ENCODE results near the gene FGF21.
"Not testable (repeated sequence)": the region's sequence is repeated elsewhere in the genome, so short reads cannot be mapped to it uniquely, and the experiment has no call there.

The FGF21 gene

GRCh38 chr19:48755084-48755641 is at the start of gene FGF21:
Gene FGF21 (plus strand): TSS chr19:48755524. CDS start chr19:48756237, 713 bp downstream.
- no peak for DNase-seq (ENCODE audit: low spot score)

GRCh38 chr19:48708471-48708870 is 46.9 kb upstream of the FGF21 start:
- DNase-seq (ENCODE audit: low spot score): no peak

GRCh38 chr19:48711106-48711662 is 44.1 kb upstream of the FGF21 start:
- no peak for DNase-seq (ENCODE audit: low spot score)

GRCh38 chr19:48713041-48713863 is 42.1 kb upstream of the FGF21 start:
- DNase-seq (ENCODE audit: low spot score): no peak

DNA sequence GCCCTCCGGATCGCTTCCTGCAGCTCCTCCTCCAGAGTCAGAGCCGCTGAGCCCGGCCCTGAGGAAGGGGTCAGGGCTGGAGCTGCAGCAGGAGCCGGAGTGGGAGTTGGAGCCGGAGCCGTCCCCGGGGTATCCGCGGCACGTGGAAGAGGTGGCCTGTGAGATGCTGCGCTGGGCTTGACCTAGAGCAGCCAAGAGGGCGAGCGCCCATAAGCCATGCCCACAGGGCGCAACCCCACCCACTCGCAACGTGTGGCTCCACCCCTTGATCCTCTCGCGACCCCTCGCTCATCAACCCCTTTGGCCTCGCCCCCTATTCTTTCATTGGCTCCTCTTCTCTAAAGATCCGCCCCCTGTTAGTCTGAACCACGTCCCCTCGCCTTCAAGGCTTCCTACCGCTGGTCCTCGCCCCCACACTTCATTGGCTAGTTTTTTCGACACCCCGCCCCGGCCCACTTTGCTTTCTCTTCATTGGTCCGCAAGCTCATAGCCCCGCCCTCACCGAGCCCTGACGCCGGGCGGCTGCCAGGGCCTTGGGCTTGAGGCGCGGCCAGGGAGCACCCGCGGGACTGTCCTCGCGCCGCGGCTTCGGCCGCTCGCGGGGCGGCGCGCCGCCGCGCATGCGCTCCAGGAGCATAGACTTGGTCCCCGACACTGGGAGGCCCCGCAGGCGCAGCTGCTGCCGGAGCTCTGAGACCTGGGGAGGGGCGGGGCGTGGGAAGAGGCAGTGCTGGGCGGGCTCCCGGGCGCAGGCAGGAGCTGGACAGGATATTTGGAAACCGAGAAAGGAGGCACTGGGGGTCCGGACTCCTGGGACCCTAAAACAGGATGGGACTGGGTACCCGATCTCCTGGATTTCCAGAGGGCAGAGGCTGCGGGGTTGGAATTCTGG is 41.2 kb upstream of the FGF21 start:
- peak; percentile 99 for DNase-seq (ENCODE audit: low spot score)

DNA sequence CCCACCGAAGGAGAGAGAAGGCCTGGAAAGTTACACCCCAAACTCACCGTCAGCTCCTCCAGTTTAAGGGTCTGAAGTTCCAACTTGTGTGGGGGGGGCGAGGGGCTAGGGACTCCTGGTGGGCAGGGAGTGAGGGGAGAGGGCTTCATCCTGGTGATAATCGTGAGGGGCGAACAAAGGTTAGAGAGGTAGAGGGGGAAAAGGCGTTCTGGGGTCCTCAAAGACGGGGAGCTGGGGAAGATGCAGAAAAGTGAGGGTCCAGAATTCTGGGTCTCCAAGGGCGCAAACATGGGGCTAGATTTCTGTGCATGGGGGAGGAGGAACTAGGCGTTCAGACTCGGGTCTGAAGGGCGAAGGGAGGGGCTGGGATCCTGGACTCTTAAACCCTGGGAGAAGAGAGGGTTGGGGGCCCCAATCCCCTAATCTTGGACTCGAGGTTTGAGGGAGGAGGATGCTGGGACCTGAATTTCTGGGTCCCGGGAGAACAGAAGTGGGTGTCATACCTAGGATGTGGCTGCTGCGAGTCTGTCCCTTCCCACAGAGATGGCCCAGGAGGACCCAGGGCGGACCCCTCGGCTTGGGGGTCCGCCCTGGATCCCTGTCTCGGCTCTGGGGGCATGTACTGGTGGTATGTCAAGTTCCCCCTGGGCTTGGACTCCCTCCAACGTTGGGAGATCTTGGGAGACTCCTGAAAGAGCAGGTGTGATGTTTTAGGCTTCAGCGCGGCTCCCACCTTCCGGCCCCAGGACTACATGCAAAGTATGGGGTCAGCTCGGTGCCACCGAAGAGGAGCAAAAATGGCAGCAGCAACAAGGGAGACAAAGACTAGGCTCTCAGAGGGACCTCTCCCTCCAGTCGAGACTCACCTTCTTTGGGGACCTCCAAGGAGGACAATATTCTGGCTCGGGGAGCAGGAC is 40.3 kb upstream of the FGF21 start:
- DNase-seq (ENCODE audit: low spot score): no peak

DNA sequence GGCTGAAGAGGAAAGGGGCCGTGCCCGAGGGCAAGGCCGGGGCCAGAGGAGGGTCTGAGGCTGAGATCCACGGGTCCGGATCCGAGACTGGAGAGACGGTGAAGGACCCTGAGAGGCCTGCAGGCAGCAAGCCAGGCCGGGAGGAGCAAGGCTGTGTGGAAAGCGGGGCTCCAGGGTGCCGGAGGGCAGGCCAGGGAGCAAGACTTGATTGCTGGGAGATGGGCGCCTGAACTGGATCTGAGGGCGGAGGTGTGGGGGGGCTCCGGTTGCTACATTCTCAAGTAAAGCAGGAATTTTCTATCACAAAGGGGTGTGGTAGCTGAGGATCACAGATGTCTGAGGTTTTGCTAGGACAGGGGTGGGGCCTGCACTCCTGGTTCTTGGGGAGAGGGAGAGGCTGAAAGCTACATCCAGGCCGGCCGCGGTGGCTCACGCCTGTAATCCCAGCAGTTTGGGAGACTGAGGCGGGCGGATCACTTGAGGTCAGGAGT is 39.6 kb upstream of the FGF21 start:
- DNase-seq (ENCODE audit: low spot score): no peak

GRCh38 chr19:48716562-48717291 is 38.6 kb upstream of the FGF21 start:
- peak; percentile 92 for DNase-seq (ENCODE audit: low spot score)

- DNase-seq (ENCODE audit: low spot score): not testable (repeated sequence)
Measured at GRCh38 chr19:48718106-48718505, 37.2 kb upstream of the FGF21 start.

- DNase-seq (ENCODE audit: low spot score): no peak
Measured at GRCh38 chr19:48718711-48719231, 36.6 kb upstream of the FGF21 start.

DNA sequence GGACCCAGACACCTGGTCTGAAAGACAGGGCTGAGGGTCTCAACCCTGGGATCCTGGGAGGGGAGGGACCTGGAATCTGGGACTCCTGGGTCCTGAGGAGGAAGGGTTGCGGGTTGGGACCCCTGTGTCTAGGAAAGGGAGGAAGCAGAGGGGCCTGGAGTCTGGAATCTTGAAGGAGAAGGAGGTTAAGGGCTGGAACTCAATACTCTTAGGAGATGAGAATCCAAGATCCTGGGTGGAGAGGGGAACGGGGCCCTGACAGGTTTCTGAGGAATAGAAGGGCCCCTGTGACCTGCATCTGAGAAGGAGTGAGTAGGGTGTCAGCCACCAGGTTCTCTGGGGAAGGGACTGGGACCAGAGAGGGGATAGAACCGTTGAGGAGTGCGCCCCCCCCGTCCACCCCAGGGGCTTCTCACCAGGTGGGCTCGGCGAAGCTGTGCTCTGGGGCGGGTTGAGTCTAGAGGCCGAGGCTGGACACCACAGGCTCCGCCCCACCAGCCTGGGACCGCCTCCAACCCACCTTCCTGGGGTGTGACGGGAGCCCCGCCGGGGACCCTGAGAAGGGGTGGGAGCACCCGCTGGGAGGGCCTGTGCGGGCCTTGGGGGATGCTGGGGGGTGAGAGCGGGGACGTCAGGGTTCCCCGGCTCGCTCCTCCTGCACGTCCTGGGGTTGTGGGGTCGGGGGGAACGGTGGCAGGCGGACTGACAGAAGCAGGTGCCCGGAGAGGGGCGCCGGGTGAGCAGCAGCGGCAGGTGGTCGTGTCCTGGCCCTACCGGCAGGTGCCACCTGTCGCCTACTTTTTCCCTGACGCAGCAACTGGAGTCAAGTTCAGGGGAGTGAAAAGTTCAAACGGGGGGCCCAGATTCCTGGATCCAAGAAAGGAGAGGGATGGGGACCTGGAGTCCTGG is 35.8 kb upstream of the FGF21 start, which contains the start of gene MAMSTR:
Gene MAMSTR, minus strand, starts transcription at position 463 of the 909 bp plus-strand sequence. CDS start 694 bp downstream, outside the sequence.
- peak; percentile 77 for DNase-seq (ENCODE audit: low spot score)

- no peak for DNase-seq (ENCODE audit: low spot score)
Measured at GRCh38 chr19:48720251-48720612, 35.1 kb upstream of the FGF21 start.

DNA sequence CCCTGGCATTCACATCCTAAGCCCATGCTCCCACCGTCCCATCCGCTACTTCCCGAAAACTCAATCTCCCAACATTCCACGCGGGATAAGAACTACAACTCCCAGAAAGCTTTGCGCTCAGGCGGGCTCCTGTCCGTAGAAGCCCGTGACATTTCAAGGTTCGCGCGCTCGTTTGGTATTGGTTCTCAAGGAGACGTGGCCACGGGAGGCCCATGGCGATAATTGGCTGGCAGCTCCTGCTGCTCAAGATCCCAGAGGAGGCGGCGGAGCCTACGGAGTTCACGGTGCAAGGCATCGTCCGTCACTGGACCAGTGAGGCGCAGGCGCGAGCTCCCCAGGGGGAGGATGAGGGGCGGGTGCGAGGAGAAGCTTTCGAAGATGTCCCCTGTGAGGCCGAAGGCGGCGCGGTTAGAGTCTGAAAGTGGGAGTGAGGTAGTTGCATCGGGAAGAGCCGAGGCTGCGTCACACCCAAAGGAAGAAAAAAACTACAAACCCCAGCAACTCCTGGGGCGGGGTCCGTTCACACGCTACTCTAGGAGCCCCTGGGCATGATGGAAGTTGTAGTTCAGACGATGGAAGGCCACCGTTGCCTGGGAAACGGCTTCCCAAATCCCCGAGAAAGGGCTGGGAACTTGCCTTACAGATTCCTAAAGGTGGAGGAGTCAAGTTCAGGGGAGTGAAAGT is 34.6 kb upstream of the FGF21 start:
- DNase-seq (ENCODE audit: low spot score): peak; percentile 99

DNA sequence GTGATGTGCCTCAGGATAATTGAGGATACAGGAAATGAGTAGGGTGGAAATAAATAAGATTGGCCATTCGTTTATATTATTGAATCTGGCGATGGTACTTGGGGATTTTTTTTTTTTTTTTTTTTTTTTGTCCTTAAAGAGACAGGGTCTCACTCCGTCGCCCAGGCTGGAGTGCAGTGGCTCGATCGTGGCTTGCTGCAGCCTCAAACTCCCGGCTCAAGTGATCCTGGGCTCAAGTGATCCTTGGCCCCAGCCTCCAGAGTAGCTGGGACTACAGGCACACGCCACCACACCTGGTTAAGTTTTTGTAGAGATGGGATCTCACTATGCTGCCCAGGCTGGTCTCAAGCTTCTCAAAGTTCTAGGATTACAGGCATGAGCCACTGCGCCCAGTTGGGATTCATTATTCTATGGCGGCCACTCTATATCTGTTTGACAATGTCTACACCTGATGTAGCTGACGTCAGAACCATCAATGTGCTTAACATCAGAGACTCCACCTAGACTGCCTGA is 33.1 kb upstream of the FGF21 start:
- no peak for DNase-seq (ENCODE audit: low spot score)

DNA sequence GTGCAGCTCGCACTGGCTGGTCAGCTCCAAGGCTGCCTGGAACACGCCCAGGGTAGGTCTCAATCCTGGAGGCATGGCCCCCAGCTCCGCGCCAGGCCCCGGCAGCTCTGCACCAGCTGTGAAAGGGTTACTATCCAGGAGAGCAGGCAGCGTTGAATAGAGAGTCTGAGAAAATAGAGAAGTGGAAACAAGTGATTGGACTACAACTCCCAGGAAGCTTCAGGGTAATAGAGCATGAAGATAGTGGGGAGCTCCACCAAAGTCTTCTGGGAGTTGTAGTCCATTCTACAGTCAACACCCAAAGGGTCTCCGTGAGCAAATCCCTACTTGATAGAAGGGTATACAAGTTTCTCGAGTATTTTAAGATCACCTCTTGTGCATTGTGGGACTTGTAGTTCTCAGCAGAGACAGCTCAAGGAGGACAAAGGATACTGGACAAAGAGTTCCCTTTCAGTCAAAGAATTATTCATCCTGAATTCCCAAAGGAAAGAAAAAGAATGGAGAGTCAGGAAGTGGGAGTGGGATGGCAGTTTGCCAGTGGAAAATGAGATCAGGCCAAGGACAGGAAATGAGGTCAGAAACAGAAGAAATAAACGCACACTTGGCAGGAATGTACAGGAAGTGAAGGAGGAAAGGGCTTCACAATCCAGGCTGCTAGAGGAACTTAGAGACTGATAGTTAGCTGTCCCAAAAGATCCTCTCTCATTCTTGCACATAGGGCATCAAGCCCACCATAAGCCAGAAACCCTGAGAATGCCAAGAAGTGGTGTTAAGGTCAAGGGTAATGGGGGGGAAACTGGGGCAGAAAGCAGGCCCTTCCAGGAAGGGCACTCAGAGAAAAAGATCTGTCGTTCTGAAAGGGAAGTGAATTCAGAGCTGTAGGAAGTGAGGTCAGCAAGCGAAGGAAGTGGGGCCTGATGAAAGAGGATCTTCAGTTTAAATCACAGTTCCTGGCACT is 30.2 kb upstream of the FGF21 start:
- no peak for DNase-seq (ENCODE audit: low spot score)

DNA sequence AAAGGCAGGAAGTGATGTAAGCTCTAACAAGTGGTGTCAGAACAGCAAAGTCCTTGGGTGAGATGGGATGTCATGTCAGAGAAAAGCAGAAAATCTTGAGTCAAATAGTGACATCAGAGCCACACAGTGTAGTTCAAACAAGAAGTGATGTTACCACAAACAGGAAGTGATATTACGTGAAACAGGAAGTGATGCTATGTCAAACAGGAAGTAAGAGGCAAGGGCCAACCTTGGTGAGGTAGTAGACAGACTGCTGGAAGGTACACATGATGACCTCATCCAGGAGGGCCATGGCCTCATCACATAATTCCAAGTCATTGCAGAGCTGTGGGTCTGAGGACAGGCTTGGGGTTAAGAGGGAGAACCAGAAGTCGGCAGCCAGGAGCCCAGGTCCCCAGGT is 28.8 kb upstream of the FGF21 start:
- DNase-seq (ENCODE audit: low spot score): no peak
